ENCODE results near the gene PHKG2. TPM values are rescaled to one million over a fixed set of nuclear protein-coding genes. Genes with fewer than 3 reads are reported as not detected.

The PHKG2 gene
- total and polyA plus RNA-seq, 7 experiments from 2014 or later: 33.2 to 57.8 (median 45.0) TPM

DNA sequence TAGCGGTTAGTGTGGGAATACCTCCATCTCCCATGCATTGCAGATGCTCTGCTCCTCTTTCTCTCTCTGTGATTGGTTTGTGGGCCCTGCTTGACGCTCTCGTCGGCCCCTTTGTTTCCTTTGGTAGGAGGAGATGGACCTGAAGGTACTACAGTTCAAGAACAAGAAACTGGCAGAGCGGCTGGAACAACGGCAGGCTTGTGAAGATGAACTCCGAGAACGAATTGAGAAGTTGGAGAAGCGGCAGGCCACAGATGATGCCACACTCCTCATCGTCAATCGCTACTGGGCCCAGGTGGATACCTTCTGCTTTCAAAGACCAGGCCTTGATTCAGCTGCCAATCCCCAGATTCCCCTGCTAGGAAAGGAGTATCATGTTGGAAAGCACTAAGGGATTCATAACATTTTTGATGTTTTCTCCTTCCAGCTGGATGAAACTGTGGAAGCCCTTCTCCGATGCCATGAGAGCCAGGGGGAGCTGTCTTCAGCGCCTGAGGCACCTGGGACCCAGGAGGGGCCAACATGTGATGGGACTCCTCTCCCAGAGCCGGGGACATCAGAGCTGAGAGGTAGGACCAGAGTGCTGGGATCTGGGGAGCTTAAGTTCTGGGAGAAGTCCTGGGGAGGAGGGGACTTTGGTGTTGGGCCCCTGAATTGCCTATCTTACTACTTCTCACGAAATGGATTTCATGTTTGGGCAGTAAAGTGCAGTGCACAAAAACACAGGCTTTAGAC, 14.9 kb downstream of the PHKG2 start:
- H3K36me3 ChIP-seq (ENCODE audit: control insufficient read depth in 2 of 3, insufficient read depth in 3 of 3, low read length in 3 of 3): peaks cover 24 to 63% (median 30%) of the 10 kb centered on the region in 3 experiments
- ATAC-seq (no peak), DNase-seq (no peak)
- H3K27ac ChIP-seq (ENCODE audit: low read depth, low read length): peak overlapping the region; percentile 88
- H3K9me3 ChIP-seq (ENCODE audit: control insufficient read depth in 2 of 3, low read length in 3 of 3): no peaks in the 10 kb centered on the region
- H3K4me3 ChIP-seq (ENCODE audit: low read length): peak overlapping the region; percentile 99
- H3K4me3 Mint-ChIP-seq: peak overlapping the region; percentile 96 to 98 (median 97)
- ChIA-PET CTCF (no interaction called here), POLR2A (interaction anchor here (0.7 to 3.2 kb wide), 3 partner anchors 12 to 111 kb away, joined by 5 to 9 read pairs (median 6); partner anchors contain the start of gene PHKG2)
- intact Hi-C loops (cut with micrococcal nuclease): loop anchor here (1.0 to 5.0 kb wide), 16 partner anchors 12 to 696 kb away; partner anchors contain the start of genes FBRS (in 2 of the 2), PHKG2 (in 2 of the 2), ARMC5 (in 1 of the 2) and CTF1 (in 1 of the 2)
- H3K36me3 Mint-ChIP-seq: peaks cover 3 to 29% (median 14%) of the 10 kb centered on the region in 5 donors
- peaks cover 21 to 43% (median 33%) of the 10 kb centered on the region in 7 donors for H3K4me1 Mint-ChIP-seq
- H3K27me3 Mint-ChIP-seq: no peaks in the 10 kb centered on the region
- H3K4me1 ChIP-seq (ENCODE audit: control insufficient read depth in 2 of 2, insufficient read depth in 2 of 2, low read length in 2 of 2): peaks cover 17 to 37% of the 10 kb centered on the region in 2 donors
- H3K27me3 ChIP-seq (ENCODE audit: control insufficient read depth in 2 of 2, insufficient read depth in 2 of 2, low read length in 2 of 2): no peaks in the 10 kb centered on the region
- H3K9me3 Mint-ChIP-seq: no peaks in the 10 kb centered on the region
- H3K27ac Mint-ChIP-seq: peak overlapping the region; percentile 82 to 96 (median 93)

DNA sequence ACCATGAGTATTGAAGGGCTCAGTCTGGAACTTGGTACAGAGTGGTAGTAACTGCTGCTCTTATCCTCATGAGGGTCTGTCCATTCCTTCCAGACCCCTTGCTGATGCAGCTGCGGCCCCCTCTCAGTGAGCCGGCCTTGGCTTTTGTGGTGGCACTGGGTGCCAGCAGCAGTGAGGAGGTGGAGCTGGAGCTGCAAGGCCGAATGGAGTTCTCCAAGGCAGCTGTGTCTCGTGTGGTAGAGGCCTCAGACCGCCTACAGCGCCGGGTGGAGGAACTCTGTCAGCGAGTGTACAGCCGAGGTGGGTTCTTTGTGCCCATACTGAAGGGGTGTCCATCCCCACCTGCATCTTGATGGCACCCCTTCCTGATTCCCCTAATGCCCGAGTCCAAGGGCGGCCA, 15.9 kb downstream of the PHKG2 start:
- H3K4me3 ChIP-seq (ENCODE audit: low read length): no peak overlapping the region
- no peaks in the 10 kb centered on the region for H3K27me3 Mint-ChIP-seq
- intact Hi-C loops (cut with micrococcal nuclease): loop anchor here (5.0 kb wide), 3 partner anchors 107 to 138 kb away; partner anchors contain the start of genes CTF1 (in 1 of the 2) and FBRS (in 1 of the 2)
- DNase-seq (no peak), ATAC-seq (no peak)
- H3K4me3 Mint-ChIP-seq: peak overlapping the region in 8 of 10 donors; percentile 39 to 98 (median 80)
- peaks cover 29 to 72% (median 40%) of the 10 kb centered on the region in 3 experiments for H3K36me3 ChIP-seq (ENCODE audit: control insufficient read depth in 2 of 3, insufficient read depth in 3 of 3, low read length in 3 of 3)
- H3K27me3 ChIP-seq (ENCODE audit: control insufficient read depth in 2 of 2, insufficient read depth in 2 of 2, low read length in 2 of 2): no peaks in the 10 kb centered on the region
- H3K4me1 Mint-ChIP-seq: peaks cover 21 to 43% (median 32%) of the 10 kb centered on the region in 7 donors
- POLR2A ChIA-PET: interaction anchor here (0.6 to 3.2 kb wide), 4 partner anchors 11 to 1916 kb away, joined by 3 to 9 read pairs (median 5); no protein-coding TSS in a partner anchor
- H3K27ac Mint-ChIP-seq: peak overlapping the region in 3 of 9 donors; percentile 14 to 65 (median 28)
- H3K27ac ChIP-seq (ENCODE audit: low read depth, low read length): no peak overlapping the region
- peaks cover 17 to 38% of the 10 kb centered on the region in 2 donors for H3K4me1 ChIP-seq (ENCODE audit: control insufficient read depth in 2 of 2, insufficient read depth in 2 of 2, low read length in 2 of 2)
- H3K9me3 Mint-ChIP-seq: no peaks in the 10 kb centered on the region
- H3K36me3 Mint-ChIP-seq: peaks cover 3 to 35% (median 16%) of the 10 kb centered on the region in 5 donors
- CTCF ChIA-PET: interaction anchor here (1.2 kb wide), 1 partner anchor 11 kb away, joined by 3 read pairs; no protein-coding TSS in a partner anchor
- no peaks in the 10 kb centered on the region for H3K9me3 ChIP-seq (ENCODE audit: control insufficient read depth in 2 of 3, low read length in 3 of 3)

DNA sequence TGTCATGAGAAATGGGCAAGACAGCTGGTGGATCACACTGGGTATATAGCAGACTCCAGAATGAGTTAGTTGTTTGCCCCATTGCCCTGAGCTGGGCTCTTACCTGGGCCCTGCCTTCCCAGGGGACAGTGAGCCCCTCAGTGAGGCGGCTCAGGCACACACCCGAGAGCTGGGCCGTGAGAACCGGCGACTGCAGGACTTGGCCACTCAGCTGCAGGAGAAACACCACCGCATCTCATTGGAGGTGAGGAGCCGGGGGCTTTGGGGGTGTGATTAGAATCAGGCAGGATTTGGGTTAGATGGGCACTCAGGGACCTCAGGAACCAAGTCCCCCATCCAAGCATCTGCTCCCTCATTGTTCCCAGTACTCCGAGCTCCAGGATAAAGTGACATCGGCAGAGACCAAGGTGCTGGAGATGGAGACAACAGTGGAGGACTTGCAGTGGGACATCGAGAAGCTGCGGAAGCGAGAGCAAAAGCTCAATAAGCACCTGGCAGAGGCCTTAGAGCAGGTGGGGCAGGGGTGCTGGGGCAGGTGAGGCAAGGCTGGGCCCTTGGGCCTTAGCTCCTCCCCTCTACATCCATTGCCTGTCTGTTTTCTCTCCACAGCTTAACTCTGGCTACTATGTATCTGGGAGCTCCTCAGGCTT, 16.7 kb downstream of the PHKG2 start:
- H3K27me3 ChIP-seq (ENCODE audit: control insufficient read depth in 2 of 2, insufficient read depth in 2 of 2, low read length in 2 of 2): no peaks in the 10 kb centered on the region
- intact Hi-C loops (cut with micrococcal nuclease): loop anchor here (5.0 kb wide), 3 partner anchors 108 to 137 kb away; partner anchors contain the start of genes CTF1 (in 1 of the 2) and FBRS (in 1 of the 2)
- DNase-seq (no peak), ATAC-seq (no peak)
- CTCF ChIA-PET: interaction anchor here (0.6 to 1.2 kb wide), 3 partner anchors 11 to 49 kb away, joined by 3 read pairs; no protein-coding TSS in a partner anchor
- H3K4me1 ChIP-seq (ENCODE audit: control insufficient read depth in 2 of 2, insufficient read depth in 2 of 2, low read length in 2 of 2): peaks cover 17 to 38% of the 10 kb centered on the region in 2 donors
- Mint-ChIP-seq H3K4me1 (peaks cover 21 to 43% (median 28%) of the 10 kb centered on the region in 7 donors), H3K36me3 (peaks cover 3 to 37% (median 18%) of the 10 kb centered on the region in 5 donors), H3K27ac (peak overlapping the region in 1 of 9 donors; percentile 27), H3K9me3 (no peaks in the 10 kb centered on the region), H3K27me3 (no peaks in the 10 kb centered on the region), H3K4me3 (no peak overlapping the region)
- H3K9me3 ChIP-seq (ENCODE audit: control insufficient read depth in 2 of 3, low read length in 3 of 3): no peaks in the 10 kb centered on the region
- POLR2A ChIA-PET: interaction anchor here (1.1 to 3.2 kb wide), 5 partner anchors 10 to 412 kb away, joined by 3 to 9 read pairs (median 3); partner anchors contain the start of gene PHKG2
- H3K4me3 ChIP-seq (ENCODE audit: low read length): no peak overlapping the region
- H3K27ac ChIP-seq (ENCODE audit: low read depth, low read length): no peak overlapping the region
- peaks cover 29 to 80% (median 46%) of the 10 kb centered on the region in 3 experiments for H3K36me3 ChIP-seq (ENCODE audit: control insufficient read depth in 2 of 3, insufficient read depth in 3 of 3, low read length in 3 of 3)

DNA sequence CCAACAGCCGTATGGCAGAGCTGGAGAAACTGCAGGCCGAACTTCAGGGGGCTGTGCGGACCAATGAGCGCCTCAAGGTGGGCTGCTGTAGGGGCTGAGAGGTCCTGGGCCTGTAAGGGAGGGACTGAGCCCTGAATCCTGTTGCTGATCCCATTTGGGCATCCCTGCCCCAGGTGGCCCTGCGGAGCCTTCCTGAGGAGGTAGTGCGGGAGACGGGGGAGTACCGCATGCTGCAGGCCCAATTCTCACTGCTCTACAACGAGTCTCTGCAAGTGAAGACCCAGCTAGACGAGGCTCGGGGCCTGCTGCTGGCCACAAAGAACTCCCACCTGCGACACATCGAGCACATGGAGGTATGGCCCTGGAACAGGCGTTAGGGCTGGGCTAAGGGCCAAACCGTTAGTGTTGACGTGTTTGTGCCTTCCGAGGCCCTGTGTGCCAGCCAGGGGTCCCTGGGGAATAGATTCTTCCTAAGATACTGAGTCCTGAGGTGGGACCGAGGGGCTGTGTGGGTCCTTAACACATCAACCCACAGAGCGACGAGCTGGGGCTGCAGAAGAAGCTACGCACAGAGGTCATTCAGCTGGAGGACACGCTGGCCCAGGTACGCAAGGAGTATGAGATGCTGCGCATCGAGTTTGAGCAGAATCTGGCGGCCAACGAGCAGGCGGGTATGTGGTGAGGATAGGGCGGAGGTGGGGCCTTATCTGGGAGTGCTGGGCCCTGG, 18.1 kb downstream of the PHKG2 start:
- CTCF ChIA-PET: no interaction called here
- ATAC-seq: no peak
- POLR2A ChIA-PET: interaction anchor here (0.7 to 1.6 kb wide), 3 partner anchors 19 to 48 kb away, joined by 3 to 4 read pairs (median 3); no protein-coding TSS in a partner anchor
- DNase-seq: no peak
- Histone ChIP-seq H3K9me3 (ENCODE audit: control insufficient read depth in 2 of 3, low read length in 3 of 3) (no peaks in the 10 kb centered on the region), H3K27ac (ENCODE audit: low read depth, low read length) (no peak overlapping the region), H3K4me3 (ENCODE audit: low read length) (no peak overlapping the region), H3K36me3 (ENCODE audit: control insufficient read depth in 2 of 3, insufficient read depth in 3 of 3, low read length in 3 of 3) (peaks cover 29 to 94% (median 49%) of the 10 kb centered on the region in 3 experiments), H3K4me1 (ENCODE audit: control insufficient read depth in 2 of 2, insufficient read depth in 2 of 2, low read length in 2 of 2) (peaks cover 11 to 32% of the 10 kb centered on the region in 2 donors), H3K27me3 (ENCODE audit: control insufficient read depth in 2 of 2, insufficient read depth in 2 of 2, low read length in 2 of 2) (no peaks in the 10 kb centered on the region)
- Mint-ChIP-seq H3K4me3 (no peak overlapping the region), H3K9me3 (no peaks in the 10 kb centered on the region), H3K27ac (no peak overlapping the region), H3K27me3 (no peaks in the 10 kb centered on the region), H3K36me3 (peaks cover 3 to 43% (median 18%) of the 10 kb centered on the region in 5 donors), H3K4me1 (peaks cover 14 to 34% (median 20%) of the 10 kb centered on the region in 7 donors)
- intact Hi-C loops (cut with micrococcal nuclease): no loop called here

DNA sequence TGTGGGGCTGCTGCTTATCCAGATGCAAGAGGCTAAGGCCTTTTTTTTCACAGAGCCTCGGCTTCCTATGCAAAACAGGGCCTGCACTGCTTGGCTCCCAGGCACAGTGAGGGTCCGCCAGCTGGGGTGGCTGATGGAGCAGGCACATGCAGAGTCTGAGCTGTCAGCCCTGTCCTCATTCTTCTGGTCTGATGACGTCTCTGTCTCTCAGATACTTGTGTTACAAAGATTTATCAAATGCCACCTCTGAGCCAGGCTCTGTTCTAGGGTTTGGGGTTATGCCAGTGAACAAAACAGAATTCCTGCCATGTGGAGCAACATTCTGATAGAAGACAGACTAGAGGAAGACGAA, 18.7 kb downstream of the PHKG2 start:
- no peaks in the 10 kb centered on the region for H3K9me3 ChIP-seq (ENCODE audit: control insufficient read depth in 2 of 3, low read length in 3 of 3)
- Mint-ChIP-seq H3K27me3 (no peaks in the 10 kb centered on the region), H3K4me3 (no peak overlapping the region), H3K9me3 (no peaks in the 10 kb centered on the region), H3K27ac (peak overlapping the region in 1 of 9 donors; percentile 12), H3K36me3 (peaks cover 3 to 44% (median 18%) of the 10 kb centered on the region in 5 donors), H3K4me1 (peaks cover 12 to 33% (median 19%) of the 10 kb centered on the region in 7 donors)
- intact Hi-C loops (cut with micrococcal nuclease): no loop called here
- DNase-seq (no peak), ATAC-seq (no peak)
- H3K27me3 ChIP-seq (ENCODE audit: control insufficient read depth in 2 of 2, insufficient read depth in 2 of 2, low read length in 2 of 2): no peaks in the 10 kb centered on the region
- peaks cover 29 to 97% (median 49%) of the 10 kb centered on the region in 3 experiments for H3K36me3 ChIP-seq (ENCODE audit: control insufficient read depth in 2 of 3, insufficient read depth in 3 of 3, low read length in 3 of 3)
- no peak overlapping the region for H3K27ac ChIP-seq (ENCODE audit: low read depth, low read length)
- peaks cover 11 to 32% of the 10 kb centered on the region in 2 donors for H3K4me1 ChIP-seq (ENCODE audit: control insufficient read depth in 2 of 2, insufficient read depth in 2 of 2, low read length in 2 of 2)
- no peak overlapping the region for H3K4me3 ChIP-seq (ENCODE audit: low read length)
- POLR2A ChIA-PET: interaction anchor here (0.9 to 1.3 kb wide), 2 partner anchors 14 to 43 kb away, joined by 4 read pairs; no protein-coding TSS in a partner anchor
- CTCF ChIA-PET: no interaction called here

Measured in naive thymus-derived CD4-positive, alpha-beta T cell (primary cell).